Vagina (tissue), 2 donors: ENCODE measurements around the gene RMP24.

Source experiments
- POLR2A ChIP-seq, 2 donors: fragments of 450-650 bp; IDR thresholded peaks; one replicate each; pipeline ENCODE4 v1.6.1; 2017; ENCODE audit warnings: antibody characterized with exemption in 2 of 2, mild to moderate bottlenecking in 2 of 2, moderate library complexity in 2 of 2
- POLR2AphosphoS5 ChIP-seq, 2 donors: sonication (generic); formaldehyde crosslinking; IDR thresholded peaks; one replicate each; pipeline ENCODE4 v1.9.0; 2017; ENCODE audit warnings: antibody characterized with exemption in 2 of 2, mild to moderate bottlenecking in 2 of 2, low read depth in 1 of 2; ENCODE audit not compliant: insufficient read depth in 1 of 2
- TF ChIP-seq, protein P1 (sequence below), 3 experiments: fragments of 450-650 bp in 2 of 3; fragments of 200-600 bp in 1 of 3; sonication (generic) in 1 of 3; IDR thresholded peaks; one replicate each; pipeline ENCODE4 v1.5.1; 2017 to 2019; ENCODE audit warnings: antibody characterized with exemption in 3 of 3, mild to moderate bottlenecking in 2 of 3, moderate library complexity in 2 of 3

GRCh38 chr18:35991696-35992095, 19.2 kb downstream of the RMP24 start:
- TF ChIP-seq, protein P1, sequence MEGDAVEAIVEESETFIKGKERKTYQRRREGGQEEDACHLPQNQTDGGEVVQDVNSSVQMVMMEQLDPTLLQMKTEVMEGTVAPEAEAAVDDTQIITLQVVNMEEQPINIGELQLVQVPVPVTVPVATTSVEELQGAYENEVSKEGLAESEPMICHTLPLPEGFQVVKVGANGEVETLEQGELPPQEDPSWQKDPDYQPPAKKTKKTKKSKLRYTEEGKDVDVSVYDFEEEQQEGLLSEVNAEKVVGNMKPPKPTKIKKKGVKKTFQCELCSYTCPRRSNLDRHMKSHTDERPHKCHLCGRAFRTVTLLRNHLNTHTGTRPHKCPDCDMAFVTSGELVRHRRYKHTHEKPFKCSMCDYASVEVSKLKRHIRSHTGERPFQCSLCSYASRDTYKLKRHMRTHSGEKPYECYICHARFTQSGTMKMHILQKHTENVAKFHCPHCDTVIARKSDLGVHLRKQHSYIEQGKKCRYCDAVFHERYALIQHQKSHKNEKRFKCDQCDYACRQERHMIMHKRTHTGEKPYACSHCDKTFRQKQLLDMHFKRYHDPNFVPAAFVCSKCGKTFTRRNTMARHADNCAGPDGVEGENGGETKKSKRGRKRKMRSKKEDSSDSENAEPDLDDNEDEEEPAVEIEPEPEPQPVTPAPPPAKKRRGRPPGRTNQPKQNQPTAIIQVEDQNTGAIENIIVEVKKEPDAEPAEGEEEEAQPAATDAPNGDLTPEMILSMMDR (IDR thresholded peaks at IDR 0.05), result no peak
- TF ChIP-seq POLR2AphosphoS5 (IDR thresholded peaks at IDR 0.05; ENCODE audit: insufficient read depth in 1 of 2, low read depth in 1 of 2) (no peak), POLR2A (IDR thresholded peaks at IDR 0.05) (no peak)
